RWPE1 (cell line): ENCODE measurements around the gene STK16.
A peak's percentile ranks its signal among the peaks of the same experiment; 100 is the strongest.

Experiments
- CTCF ChIA-PET: fragments of 350-600 bp; sonication (Branson Sonifier 250); formaldehyde crosslinking; extraction: SDS; loops from one replicate; lab custom pipeline; 2021; lab: Yijun Ruan, JAX
- POLR2A ChIA-PET: fragments of 400-600 bp; formaldehyde crosslinking; extraction: SDS; loops from one replicate; lab custom pipeline; 2020; ENCODE audit warnings: antibody characterized with exemption; ENCODE audit not compliant: low non-redundant PET; lab: Yijun Ruan, JAX
- DNase-seq: peaks from one replicate; pipeline ENCODE4 v3.0.0; 2012; ENCODE audit warnings: low spot score
- H3K27ac ChIP-seq: fragments of 450-650 bp; 2 replicates; pipeline ENCODE4 v1.5.1; 2017
- CTCF ChIP-seq: fragments of 450-650 bp; conservative IDR thresholded peaks from 2 replicates; pipeline ENCODE4 v1.5.1; 2017; ENCODE audit warnings: low read depth, mild to moderate bottlenecking

The STK16 gene

GRCh38 chr2:219287580-219288265, 42.4 kb downstream of the STK16 start:
- ChIA-PET POLR2A (interaction anchor here (0.6 to 1.6 kb wide), 2 partner anchors 9 to 309 kb away, joined by 4 to 7 read pairs; partner anchors contain the start of gene DNAJB2), CTCF (interaction anchor here (1.1 kb wide), 1 partner anchor 10 kb away, joined by 6 read pairs; no protein-coding TSS in a partner anchor)
- no peak for DNase-seq
- TF ChIP-seq CTCF, result no peak
- H3K27ac ChIP-seq, result peak overlapping the region; percentile 98

DNA sequence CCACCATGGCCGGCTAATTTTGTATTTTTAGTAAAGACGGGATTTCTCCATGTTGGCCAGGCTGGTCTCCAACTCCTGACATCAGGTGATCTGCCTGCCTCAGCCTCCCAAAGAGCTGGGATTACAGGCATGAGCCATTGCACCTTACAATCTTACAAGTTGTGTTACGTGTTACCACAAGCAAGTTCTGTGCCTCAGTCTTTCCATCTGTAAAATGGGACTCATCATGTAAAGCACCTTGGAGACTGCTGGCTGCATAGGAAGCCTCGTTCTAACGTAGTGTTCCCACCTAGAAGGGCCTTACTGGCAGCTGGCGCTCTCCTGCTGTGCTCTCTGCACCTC, 43.9 kb downstream of the STK16 start:
- CTCF ChIA-PET, result interaction anchor here (0.6 kb wide), 1 partner anchor 35 kb away, joined by 3 read pairs; the partner anchor contains the start of gene TUBA4A

GRCh38 chr2:219289537-219290361, 44.5 kb downstream of the STK16 start:
- POLR2A ChIA-PET, result interaction anchor here (0.7 kb wide), 1 partner anchor 84 kb away, joined by 3 read pairs; no protein-coding TSS in a partner anchor
- peak; percentile 85 for DNase-seq
- H3K27ac ChIP-seq, result peak overlapping the region; percentile 98
- TF ChIP-seq CTCF, result no peak
- CTCF ChIA-PET, result interaction anchor here (0.6 to 1.1 kb wide), 3 partner anchors 26 to 37 kb away, joined by 3 to 4 read pairs (median 4); partner anchors contain the start of genes TUBA4A and TUBA4B

More for the DNA sequence above, 43.9 kb downstream of the STK16 start:
- no peak for DNase-seq
- peak overlapping the region; percentile 98 for H3K27ac ChIP-seq
- POLR2A ChIA-PET, result no interaction called here
- TF ChIP-seq CTCF, result no peak

DNA sequence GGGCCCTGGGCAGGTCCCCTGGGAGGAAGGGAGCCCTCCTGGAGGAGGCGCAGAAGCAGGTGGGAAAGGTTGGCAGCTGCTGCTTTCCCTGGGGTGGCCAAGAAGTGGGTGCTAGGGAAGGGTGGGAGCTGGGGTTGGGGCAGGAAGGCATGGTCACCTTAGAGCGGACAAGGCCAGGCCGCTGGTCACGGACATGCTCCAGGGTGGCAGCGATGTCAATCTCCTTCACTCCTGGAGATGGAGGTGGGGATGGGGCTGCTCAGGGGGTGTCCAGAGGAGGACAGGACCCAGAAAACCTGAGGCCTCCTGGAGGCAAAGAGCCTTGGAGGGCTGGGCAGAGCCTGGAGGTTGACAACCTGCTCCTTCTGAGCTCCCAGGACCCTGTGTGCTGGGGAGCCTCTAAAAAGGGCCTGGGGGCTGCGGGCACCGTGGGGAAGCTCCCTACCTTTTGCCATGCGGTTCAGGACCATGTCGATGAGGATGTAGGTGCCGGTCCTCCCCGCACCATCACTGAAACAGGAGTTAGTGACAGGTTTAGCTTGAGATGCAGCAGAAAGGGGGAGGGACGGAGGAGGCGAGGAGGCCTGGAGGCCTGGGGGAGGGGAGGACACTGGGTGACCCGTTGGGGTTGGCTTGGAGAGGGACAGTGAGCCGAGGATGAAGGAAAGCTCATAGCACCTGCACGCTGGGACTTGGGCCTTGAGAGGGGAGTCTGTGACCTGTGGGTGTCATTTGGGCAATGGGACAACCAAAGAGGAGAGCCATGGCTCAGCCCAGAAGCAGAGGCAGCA, 45.3 kb downstream of the STK16 start:
- ChIA-PET CTCF (interaction anchor here (0.6 to 1.1 kb wide), 2 partner anchors 25 to 37 kb away, joined by 4 read pairs; partner anchors contain the start of gene TUBA4B), POLR2A (interaction anchor here (0.7 kb wide), 1 partner anchor 85 kb away, joined by 3 read pairs; no protein-coding TSS in a partner anchor)
- H3K27ac ChIP-seq, result peak overlapping the region; percentile 98
- TF ChIP-seq CTCF, result no peak
- DNase-seq, result no peak

DNA sequence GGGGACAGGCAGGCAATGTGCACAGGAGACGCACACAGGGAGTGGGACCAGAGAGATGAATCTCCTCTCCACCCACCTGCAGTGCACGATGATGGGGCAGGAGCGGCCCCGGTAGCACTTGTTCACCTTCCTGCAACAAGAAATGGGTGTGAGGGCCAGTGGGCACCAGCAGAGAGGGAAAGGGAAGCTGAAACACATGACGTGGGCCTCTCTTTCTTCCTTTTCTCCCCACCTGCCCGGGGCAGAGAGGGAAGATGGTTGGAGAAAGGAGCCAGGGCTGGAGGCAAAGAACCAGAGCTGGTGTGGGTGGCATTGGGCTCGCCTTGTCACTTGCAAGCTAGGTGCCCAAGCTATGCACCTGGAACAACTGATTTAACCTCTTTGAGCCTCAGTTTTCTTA, 46.1 kb downstream of the STK16 start:
- TF ChIP-seq CTCF, result no peak
- H3K27ac ChIP-seq, result peak overlapping the region; percentile 98
- ChIA-PET POLR2A (no interaction called here), CTCF (interaction anchor here (0.6 to 0.9 kb wide), 3 partner anchors 41 to 308 kb away, joined by 3 read pairs; partner anchors contain the start of gene RESP18)
- DNase-seq, result no peak
